ENCODE results near the gene AMOTL1.

The AMOTL1 gene

DNA sequence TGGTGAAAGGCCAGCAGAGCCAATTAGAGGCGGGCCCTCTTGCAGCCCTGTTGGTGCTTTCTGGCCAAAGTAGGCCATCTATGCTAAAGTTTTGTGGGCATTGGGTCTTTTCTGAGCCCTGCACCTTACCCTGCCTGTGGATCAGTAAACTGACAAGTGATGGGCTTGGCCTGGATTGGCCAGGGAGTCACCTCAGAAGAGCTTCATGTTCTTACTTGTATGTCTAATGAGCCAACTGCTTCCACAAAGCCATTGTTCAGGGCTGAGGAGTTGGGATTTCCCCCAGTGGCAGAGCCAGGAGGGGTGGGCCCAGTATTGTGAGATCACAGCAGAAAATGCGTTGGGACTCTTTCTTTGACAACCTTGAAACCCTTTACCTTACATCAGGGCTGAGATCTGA is 114.8 kb downstream of the AMOTL1 start:
- H3K4me3 ChIP-seq (ENCODE audit: low read depth, low read length), result no peak overlapping the region
- TF ChIP-seq, protein P1, sequence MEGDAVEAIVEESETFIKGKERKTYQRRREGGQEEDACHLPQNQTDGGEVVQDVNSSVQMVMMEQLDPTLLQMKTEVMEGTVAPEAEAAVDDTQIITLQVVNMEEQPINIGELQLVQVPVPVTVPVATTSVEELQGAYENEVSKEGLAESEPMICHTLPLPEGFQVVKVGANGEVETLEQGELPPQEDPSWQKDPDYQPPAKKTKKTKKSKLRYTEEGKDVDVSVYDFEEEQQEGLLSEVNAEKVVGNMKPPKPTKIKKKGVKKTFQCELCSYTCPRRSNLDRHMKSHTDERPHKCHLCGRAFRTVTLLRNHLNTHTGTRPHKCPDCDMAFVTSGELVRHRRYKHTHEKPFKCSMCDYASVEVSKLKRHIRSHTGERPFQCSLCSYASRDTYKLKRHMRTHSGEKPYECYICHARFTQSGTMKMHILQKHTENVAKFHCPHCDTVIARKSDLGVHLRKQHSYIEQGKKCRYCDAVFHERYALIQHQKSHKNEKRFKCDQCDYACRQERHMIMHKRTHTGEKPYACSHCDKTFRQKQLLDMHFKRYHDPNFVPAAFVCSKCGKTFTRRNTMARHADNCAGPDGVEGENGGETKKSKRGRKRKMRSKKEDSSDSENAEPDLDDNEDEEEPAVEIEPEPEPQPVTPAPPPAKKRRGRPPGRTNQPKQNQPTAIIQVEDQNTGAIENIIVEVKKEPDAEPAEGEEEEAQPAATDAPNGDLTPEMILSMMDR (IDR thresholded peaks at IDR 0.05; ENCODE audit: insufficient read depth, low read length, missing control alignments), result no peak
- no peak for DNase-seq (ENCODE audit: low read depth, low spot score)
- CTCF ChIA-PET, result interaction anchor here (1.5 to 6.9 kb wide), 2 partner anchors 15 to 260 kb away, joined by 5 to 46 read pairs; no protein-coding TSS in a partner anchor
- POLR2A ChIA-PET, result no interaction called here

DNA sequence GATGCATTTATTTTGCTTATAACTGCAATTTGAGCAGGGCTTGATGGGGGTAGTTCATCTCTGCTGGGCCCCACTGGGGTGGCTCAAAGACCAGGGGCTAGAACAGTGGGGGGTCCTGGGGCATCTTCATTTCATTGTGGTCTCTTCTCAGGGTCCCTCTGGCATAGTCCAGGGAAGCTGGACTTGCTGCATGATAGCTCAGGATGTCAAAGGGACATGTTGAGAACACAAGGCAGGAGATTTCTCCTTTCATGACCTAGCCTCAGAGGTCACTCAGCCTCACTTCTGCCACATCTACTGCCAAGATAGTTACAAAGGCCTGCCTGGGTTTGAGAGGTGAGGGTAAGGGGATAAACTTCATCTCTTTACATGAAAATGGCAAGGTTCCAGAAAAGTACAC is 115.7 kb downstream of the AMOTL1 start:
- no peak overlapping the region for H3K4me3 ChIP-seq (ENCODE audit: low read depth, low read length)
- TF ChIP-seq, protein P1 (IDR thresholded peaks at IDR 0.05; ENCODE audit: insufficient read depth, low read length, missing control alignments), result no peak
- POLR2A ChIA-PET, result no interaction called here
- CTCF ChIA-PET, result interaction anchor here (1.5 to 6.9 kb wide), 3 partner anchors 10 to 261 kb away, joined by 5 to 46 read pairs (median 6); no protein-coding TSS in a partner anchor
- no peak for DNase-seq (ENCODE audit: low read depth, low spot score)

DNA sequence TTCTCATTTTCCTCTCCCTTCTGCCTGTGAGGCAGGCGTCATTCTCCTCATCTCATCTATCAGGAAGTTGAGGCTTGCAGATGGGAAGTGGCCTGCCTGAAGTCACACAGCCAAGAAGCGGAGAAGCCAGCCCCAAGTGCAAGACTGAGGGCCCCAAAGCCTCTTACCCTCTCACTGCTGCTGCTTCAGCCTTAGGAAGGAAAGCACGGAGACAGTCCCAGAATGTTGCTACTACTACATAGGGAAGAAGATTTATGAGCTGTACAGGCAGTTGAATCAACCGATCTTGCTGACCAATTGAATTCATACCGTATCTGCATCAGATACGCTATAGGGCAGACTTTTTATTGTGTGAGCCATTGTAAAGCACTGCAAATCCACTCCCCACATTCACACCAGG is 116.2 kb downstream of the AMOTL1 start:
- ChIA-PET POLR2A (no interaction called here), CTCF (interaction anchor here (1.1 to 6.9 kb wide), 4 partner anchors 9 to 262 kb away, joined by 4 to 46 read pairs (median 6); no protein-coding TSS in a partner anchor)
- TF ChIP-seq, protein P1 (IDR thresholded peaks at IDR 0.05; ENCODE audit: insufficient read depth, low read length, missing control alignments), result no peak
- DNase-seq (ENCODE audit: low read depth, low spot score), result no peak
- no peak overlapping the region for H3K4me3 ChIP-seq (ENCODE audit: low read depth, low read length)

DNA sequence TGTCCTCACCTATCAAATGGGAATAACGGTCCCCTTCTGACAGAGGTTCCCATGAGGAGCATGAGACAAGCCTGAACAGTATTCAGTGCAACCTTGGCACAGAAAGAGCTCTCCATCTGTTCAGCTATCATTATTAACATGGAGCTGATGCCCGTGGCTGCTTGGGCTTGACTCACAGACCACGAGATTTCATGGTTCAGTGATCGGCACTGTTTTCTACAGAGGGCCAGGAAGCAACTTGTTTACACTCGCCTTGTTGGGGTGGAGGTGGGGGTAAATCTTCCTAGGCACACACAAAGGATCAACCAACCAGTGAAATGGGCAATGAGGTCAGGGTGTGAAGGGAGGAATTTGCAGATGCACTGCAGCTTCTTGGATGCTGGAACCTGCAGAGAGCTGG is 117.0 kb downstream of the AMOTL1 start:
- ChIA-PET CTCF (interaction anchor here (1.1 to 6.9 kb wide), 6 partner anchors 8 to 263 kb away, joined by 3 to 46 read pairs (median 6); no protein-coding TSS in a partner anchor), POLR2A (no interaction called here)
- DNase-seq (ENCODE audit: low read depth, low spot score), result no peak
- H3K4me3 ChIP-seq (ENCODE audit: low read depth, low read length), result no peak overlapping the region
- TF ChIP-seq, protein P1 (IDR thresholded peaks at IDR 0.05; ENCODE audit: insufficient read depth, low read length, missing control alignments), result no peak

DNA sequence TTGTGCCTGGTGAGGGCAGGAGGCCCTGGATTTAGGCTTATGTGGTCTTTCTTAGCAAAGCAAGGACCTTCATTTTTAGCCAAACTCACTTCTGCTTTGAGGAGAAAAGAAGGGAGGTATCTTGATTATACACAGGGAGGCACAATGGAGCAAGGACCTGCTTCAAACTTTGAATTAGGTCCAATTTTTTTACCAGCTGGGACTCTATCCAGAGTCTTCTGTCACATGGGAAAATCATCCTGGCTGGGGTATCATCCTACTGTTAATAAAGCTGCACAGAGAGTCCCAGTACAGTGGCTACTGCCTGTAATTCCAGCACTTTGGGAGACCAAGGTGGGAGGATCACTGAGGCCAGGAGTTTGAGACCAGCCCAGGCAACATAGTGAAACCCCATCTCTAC is 117.4 kb downstream of the AMOTL1 start:
- ChIA-PET POLR2A (no interaction called here), CTCF (interaction anchor here (1.1 to 6.9 kb wide), 6 partner anchors 7 to 263 kb away, joined by 3 to 46 read pairs (median 4); no protein-coding TSS in a partner anchor)
- H3K4me3 ChIP-seq (ENCODE audit: low read depth, low read length), result no peak overlapping the region
- DNase-seq (ENCODE audit: low read depth, low spot score), result no peak
- TF ChIP-seq, protein P1 (IDR thresholded peaks at IDR 0.05; ENCODE audit: insufficient read depth, low read length, missing control alignments), result no peak

DNA sequence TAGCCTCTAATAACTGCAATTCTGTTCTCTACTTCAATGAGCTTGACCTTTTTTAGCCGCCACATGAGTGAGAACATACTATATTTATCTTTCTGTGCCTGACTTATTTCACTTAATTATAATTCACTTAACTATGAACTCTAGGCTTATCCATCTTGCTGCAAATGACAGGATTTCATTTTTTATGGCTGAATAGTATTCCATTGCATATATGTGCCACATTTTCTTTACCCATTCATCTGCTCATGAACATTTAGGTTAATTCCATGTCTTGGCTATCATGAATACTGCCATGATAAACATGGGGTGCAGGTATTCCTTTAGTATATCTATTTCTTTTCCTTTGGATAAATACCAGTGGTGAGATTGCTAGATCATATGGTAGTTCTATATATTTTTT is 120.0 kb downstream of the AMOTL1 start:
- ChIA-PET CTCF (interaction anchor here (0.7 to 6.9 kb wide), 2 partner anchors 10 to 11 kb away, joined by 5 to 46 read pairs; no protein-coding TSS in a partner anchor), POLR2A (no interaction called here)
- H3K4me3 ChIP-seq (ENCODE audit: low read depth, low read length), result no peak overlapping the region
- TF ChIP-seq, protein P1 (IDR thresholded peaks at IDR 0.05; ENCODE audit: insufficient read depth, low read length, missing control alignments), result no peak
- no peak for DNase-seq (ENCODE audit: low read depth, low spot score)

All from AG04449 (cell line).